ENCODE data around the gene NTRK3.

The NTRK3 gene

GRCh38 chr15:87930457-87930856 is 326.1 kb downstream of the NTRK3 start:
- DNase-seq: no peak

DNA sequence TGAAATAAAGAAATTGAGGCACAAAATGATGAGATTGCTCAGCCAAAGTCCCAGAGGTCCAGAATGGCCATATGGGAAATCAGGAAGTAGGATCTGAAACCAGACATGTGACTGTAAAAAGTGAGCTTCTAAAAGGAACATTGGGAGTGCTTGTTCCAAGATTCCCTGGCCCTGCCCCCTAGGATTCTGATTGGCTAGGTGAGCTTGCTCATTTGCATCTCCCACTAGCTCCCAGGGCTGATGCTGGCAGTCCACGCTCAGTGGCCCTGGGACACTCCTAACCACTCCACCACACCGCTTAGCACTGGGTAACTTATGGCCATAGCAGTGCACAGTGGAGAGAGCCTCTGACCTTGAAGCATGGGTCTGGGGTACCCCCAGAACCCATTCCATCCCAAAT is 326.7 kb downstream of the NTRK3 start:
- no peak for DNase-seq

GRCh38 chr15:87924433-87924832 is 332.1 kb downstream of the NTRK3 start:
- DNase-seq: no peak

DNA sequence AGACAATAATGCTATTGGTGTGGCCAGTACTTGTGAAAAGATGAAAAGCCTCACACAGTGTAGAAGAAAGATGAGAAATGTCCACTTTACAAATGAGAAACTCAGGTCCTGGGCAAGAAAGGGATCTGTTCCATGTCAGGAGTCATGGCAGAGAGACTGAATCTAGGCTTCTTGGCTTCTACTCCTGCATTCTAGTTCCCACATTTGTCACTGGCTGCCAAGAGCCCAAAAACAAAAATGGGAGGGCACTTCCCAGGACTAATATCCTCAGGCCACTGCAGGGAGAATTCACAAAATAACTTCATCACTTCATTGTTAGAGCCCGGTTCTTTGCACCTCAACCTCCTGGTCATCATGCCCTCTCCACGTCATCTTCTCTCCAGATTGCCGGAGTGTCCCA is 337.5 kb downstream of the NTRK3 start:
- DNase-seq: no peak

DNA sequence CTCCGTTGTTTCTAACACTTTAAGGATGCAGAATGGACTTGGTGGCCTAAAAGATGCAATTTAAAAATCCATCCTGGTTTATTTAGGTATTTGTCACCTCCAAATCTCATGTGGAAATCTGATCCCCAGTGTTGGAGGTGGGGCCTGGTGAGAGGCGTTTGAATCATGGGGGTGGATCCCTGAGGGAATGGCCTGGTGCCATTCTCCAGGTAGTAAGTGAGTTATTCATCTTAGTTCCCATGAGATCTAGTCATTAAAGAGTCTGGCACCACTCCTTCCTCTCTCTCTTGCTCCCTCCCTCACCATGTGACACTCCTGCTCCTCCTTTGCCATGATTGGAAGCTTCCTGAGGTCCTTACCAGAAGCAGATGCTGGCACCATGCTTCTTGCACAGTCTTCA is 339.1 kb downstream of the NTRK3 start:
- DNase-seq: no peak

GRCh38 chr15:87916208-87916607 is 340.3 kb downstream of the NTRK3 start:
- no peak for DNase-seq

DNA sequence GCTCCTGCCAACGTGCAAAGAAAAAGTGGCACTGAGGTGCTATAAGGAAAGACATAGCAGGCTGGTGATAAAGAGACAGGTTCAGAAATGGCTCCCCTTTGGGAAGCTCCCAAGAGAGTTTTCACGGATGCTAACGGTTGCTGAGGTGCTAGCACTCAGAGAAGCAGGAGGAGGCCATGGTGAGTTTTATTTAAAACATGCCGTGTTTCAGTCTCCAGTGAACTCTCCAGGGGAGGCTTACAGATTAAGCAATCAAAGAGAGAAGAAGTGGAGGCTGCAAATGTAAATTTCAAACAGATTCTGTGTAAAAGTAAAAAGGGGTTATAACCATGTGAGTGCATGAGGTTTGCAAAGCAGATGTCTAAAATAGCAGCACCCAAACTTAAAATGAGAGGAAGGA is 346.2 kb downstream of the NTRK3 start:
- no peak for DNase-seq

DNA sequence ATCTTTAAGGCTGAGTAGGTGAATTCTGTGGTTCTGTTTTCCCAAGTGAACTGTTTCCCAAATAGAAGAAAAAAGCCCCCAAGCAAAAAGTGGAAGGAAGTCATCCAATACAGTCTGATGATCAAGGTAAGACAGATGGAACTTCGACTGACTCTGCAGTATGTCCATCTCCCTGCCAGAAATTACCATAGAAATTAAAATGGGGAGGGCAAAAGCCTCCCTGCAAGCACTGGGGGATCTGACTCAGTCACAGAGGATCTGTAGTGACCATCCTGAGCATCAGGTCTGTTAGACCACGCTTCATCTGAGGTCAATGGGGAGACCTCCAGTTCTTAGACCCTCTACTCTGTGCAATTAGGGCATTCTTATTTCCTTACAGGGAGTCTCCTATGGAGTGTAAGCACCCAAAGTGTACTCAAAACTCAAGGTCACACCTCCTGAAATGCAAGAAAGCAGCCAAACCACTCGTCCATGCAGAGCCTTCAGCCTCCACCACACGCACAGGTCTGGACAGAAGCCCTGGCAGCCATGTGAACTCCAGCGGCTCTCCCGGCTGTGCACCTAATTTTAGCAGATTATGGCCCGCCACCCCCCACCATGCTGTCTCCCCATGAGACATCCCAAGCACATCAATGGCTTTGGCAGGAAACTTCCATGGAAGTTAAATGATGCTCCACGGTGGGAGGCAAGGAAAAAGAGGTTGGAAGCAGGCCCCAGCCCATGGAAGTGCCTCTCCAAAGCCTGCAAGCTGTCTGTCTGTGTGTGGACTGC is 348.7 kb downstream of the NTRK3 start:
- no peak for DNase-seq

DNA sequence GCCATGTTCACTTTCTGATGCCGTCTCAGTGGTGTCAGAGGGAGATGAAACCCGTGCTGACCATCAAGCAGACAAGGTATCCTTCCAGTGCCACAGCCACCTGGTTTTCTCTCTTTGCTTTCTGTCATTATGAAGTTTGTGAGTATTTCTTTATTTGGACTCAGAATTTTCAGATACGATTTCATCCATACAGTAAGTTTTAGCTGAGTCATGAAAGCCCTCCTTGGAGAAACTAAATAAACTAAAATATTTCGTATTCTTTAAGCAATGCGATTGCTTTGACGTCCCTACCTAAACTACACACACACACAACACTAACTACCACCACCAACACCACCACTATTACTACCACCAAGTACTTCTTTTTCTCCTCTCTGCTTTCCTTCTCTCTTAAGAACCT is 350.1 kb downstream of the NTRK3 start:
- no peak for DNase-seq

DNA sequence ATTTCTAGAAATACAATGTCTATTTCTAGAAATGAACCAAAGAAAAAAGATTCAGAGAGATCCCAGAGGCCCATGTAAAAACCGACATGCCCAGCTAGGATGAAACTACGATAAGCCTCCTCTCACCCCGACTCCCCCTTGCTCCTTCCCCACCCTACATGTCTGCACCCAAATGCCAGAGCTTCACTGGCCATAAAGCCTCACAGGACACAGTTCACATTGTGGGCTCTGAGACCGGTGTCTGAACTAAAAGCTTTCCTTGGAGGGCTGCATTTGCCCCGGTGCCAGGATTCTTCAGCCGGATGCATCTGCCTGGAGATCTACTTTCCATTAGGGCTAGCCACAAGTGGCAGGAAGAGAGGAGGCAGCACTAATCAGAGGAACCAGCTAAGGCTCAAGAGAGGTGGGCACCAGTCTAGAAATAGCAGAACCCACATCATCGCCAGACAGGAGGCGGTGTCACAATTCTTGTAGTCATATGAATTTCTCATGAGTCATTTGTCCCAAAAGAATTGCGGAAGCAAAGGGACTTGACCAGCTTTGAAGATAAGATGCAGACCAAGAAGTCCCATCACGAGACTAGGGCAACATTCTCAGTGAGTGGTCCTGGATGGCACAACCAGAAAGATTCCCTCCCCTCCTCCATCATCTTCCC is 353.6 kb downstream of the NTRK3 start:
- no peak for DNase-seq

DNA sequence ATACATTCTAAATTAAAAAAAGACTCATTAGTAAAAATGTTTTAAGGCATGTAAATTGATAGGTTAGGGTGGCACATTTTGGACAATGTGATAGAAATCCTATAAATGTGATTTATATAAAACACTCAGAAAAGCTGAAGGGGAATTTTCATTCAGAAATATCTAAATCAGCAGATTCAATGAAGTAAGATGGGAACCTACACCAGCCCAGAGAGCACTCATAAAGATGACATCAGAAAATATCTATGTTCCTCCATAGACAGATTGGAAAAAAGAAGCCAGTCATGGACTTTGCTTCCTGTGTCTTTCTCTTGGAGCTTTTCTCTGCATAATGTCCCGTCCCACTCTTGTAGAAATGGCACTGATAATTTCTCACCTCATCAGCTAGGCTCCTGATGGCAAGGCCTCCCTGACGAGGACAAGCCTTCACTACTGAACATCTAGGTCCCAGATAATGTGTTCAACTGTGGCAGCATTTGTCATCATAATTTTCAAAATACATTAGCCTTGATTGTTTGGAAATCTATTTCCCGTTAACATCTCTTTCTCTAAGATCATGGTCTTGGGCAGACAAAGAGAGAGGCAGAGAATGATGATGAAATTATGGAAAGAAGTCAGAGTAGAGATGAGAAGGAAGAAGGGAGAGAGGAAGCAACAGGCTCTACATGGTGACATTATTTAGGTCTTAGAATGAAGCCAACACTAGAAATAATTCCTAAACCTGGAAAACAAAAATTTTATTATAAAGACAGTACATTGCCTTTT is 354.4 kb downstream of the NTRK3 start:
- no peak for DNase-seq

DNA sequence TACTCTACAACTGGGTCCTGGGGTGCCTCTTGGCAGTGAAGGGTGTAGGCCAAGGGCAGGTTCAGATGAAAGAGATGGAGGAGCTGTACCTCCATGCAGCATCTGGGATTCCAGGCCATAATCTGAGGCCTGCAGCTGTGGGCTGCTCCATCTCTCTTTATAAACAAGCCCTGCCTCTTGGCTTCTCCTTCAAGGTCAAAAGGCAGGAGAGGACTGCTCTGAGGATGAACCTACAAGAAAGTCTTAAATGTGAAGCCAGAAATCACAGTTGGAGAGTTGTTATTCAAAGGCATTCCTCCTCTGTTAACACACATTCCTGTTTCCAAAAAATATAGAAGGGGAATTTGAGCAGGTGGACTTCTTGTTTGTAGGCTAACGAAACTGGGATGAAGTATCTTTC is 355.5 kb downstream of the NTRK3 start:
- DNase-seq: no peak

- DNase-seq: no peak
These were observed 359.6 kb downstream of the NTRK3 start for GRCh38 chr15:87896936-87897335.

- DNase-seq: no peak
These were observed 369.4 kb downstream of the NTRK3 start for GRCh38 chr15:87887177-87887576.

- DNase-seq: no peak
These were observed 375.5 kb downstream of the NTRK3 start for GRCh38 chr15:87881026-87881425.

DNA sequence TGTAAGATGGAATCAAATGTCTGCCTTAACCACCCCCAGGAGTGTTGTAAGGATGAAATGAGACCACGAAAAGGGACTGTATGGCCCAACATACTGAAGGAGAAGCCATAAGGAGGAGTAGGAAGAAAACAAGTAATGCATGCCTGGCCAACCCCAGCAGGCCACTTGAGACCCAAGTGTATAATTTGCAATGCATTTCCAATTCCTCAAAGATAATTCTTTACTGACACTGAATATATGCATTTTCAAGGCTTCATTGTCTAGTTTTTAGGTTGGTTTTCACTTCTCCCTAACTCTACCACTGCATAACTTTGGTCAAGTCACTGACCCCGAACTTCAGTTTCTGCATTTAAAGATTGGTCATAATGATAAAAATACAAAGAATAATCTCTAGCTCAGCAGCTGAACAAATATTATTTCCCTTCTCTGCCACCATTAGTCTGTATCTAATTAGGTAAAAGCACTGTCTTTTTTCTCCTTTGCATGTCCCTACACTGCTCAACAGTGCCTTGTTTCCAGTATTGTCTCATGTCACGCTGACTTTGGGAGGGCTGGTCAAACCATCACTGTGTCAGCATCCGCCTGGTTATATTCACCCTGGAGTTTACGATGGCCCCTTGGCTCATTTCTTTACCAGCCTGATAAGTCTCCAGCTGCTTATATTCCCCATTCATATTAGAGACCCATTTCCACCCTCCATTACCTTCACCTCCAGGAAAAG is 378.6 kb downstream of the NTRK3 start:
- no peak for DNase-seq

DNA sequence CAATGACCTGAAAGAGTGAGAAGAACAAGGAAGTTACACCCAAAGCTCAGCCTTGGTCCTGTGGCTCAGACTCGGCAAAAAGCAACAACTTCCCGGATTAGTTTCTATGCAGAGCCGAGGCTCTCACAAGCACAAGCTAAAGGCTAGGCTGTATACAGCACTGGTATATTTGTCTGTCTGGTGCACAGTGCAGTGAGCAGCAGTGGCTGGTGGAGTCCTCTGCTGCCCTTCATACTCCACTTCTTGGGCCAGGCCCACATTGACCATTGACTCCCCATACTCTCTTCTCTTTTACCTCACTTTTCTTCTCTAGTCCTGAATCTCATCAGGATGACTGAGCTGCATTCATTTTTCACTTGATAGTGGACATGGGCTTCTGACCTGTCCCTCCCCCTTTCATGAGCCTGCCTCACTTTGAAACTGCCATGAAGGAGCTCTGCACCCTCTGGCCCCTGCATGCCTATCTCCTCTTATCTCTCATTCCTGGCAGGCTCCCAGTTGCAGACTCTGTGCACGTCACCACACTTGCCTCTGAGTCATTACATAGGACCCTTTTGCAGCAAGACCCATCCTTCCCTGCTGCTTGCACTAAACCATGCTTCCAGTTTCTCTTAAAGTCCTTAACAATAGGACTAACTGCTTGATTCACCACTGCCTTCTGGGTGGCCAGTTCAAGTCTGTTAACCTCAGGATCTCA is 379.3 kb downstream of the NTRK3 start:
- no peak for DNase-seq

GRCh38 chr15:87874896-87875711 is 381.4 kb downstream of the NTRK3 start:
- no peak for DNase-seq

- DNase-seq: no peak
These were observed 383.0 kb downstream of the NTRK3 start for GRCh38 chr15:87873516-87873915.

GRCh38 chr15:87871731-87872320 is 384.7 kb downstream of the NTRK3 start:
- no peak for DNase-seq

GRCh38 chr15:87871258-87871681 is 385.3 kb downstream of the NTRK3 start:
- DNase-seq: no peak
